HG03139 (cell line): ENCODE results near the gene IGSF9.

Experiments
- ATAC-seq: cut with Tn5 transposase; IDR thresholded peaks from one replicate; pipeline ENCODE4 v1.9.1; 2021; ENCODE audit not compliant: unreplicated experiment

Gene IGSF9

DNA sequence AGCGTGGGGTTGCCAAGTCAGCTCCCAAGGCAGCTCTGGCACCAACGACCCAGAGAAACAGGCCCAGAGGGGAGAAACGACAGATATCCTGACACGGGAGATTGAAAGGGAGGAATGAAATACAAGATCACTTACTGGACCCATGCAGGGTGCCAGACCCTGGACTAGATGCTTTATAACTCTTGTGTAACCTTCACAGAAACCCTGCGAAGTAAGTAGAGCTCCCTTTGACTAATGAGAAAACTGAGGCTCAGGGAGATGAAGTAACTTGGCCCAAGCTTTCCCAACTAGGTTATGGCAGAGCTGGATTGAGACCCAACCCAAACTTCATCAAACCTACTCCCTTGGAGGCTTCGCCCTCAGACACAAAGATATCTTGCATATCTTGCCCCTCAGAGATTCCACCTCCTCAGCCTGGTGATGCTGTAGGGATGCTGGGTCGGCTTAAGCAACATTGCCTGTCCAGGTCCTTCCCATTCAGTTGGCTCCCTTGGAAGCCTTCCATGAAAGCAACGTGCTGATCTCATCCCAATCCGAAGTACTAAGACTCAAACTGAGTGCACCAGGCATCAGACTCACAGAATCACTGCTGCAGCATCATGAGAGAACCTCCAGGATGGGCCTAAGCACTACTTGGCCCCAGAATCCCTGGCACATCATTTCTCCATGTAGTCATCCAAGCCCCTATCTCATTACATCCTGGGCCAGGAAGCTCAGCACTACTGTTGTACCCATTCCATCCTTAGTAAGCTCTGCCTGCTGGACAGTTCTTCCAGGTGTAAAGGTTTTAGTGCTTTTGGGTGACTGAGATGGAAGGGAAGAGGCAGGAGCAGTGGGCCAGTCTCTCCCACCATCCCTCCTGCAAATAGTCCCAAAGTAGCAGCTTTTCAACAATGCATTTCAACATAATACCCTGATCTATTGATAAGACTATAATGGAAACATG, 1.1 kb upstream of the IGSF9 start:
- no peak for ATAC-seq

DNA sequence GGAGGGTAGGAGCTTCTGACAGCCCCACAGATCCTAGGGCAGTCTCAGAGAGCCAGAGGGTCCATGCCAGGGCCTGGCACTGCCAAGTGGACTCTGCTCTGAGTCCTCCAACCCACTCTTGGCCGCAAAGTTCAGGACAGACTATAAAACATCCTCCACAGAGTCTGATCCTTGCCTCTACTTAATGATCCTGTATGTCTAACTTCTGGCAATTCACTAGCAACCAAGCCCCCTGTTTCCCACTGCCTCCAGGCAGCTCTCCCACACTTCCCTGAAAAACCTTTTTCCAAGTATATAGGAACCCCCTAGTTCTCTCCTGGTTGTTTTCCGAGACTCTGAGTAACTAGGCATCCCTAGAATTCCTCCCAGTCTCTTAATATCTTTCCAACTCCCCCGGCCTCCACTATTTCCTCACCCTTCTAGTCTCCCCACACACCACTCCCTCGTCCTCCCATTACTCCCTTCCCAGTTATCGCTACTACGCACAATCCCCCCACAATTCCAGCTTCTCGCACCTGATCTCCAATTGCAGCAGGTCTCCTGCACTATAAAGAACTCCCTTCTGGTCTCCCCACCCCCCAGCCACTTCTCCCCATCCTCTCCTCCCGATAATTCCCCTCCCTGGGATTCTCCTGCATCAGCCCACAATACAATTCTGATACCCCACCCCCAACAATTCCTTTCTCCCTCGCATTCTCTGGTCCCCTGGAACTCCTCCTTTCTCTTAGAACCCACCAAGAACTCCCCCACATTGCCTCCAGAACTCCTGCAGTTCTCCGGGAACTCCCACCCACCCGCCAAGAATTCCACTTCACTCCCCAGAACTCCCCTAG, 574 bp downstream of the IGSF9 start:
- no peak for ATAC-seq

- no peak for ATAC-seq
These were observed 1.3 kb downstream of the IGSF9 start for GRCh38 chr1:159943908-159944622.

- ATAC-seq: no peak
These were observed 2.2 kb downstream of the IGSF9 start for GRCh38 chr1:159943278-159943640.

DNA sequence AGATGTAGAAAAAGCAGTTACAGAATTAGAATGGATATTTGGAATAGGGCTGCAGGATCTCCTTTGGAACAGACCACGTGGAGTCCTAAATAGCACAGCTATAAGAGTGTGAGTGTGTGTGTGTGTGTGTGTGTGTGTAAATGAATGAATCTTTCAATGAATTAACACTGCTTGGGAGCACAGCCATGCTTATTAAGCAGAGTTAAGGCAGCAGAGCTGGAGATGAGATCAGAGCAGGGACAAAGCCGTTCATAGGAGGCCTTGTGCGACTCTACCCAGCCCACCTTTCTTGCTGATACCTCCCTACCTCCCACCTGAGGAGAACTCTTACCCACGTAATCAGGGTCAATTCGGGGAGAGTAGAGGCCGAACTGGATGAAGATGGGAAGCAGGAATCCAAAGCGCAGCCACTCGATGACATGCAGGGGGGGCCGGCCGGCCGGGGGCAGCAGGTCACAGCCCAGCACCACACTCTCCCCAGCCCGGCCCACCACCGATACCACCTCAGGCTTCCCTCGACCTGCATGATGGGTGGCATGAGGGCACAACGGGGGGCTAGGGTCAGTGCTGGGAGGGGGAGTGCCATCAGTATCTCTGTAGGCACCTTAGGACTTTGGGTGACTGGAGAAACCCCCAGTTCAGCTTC, 2.7 kb downstream of the IGSF9 start:
- ATAC-seq: no peak

GRCh38 chr1:159941591-159942560, 3.5 kb downstream of the IGSF9 start:
- no peak for ATAC-seq

GRCh38 chr1:159941141-159941540, 4.3 kb downstream of the IGSF9 start:
- no peak for ATAC-seq

DNA sequence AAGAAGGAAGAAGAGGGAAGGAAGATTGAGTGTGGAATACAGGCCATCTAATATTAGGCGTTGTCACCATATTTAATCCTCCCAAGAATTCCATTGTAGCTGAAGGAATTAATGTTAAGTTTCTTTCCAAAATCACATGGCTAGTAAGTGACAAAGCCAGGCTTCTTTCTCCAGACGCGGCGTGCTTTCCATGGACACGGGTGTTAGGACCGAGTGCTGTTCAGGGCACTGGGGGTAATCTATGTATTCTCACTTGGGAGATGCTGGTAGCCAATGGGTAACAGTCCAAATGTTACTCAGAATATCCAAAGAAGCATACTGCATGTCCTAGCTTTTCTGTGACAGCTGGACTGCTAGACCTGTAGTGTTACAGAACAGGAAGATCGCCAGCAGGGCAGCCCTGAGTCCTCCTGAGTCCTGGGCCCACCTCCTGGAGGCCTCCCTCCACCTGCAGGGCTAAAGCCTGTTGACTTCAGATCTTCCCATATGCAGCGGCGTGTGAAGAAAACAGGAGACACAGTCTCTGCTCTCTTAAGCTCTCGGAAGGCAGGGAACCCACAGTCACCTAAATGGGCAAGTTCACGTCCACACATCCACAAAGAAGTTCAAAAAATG, 5.3 kb downstream of the IGSF9 start:
- ATAC-seq: no peak

DNA sequence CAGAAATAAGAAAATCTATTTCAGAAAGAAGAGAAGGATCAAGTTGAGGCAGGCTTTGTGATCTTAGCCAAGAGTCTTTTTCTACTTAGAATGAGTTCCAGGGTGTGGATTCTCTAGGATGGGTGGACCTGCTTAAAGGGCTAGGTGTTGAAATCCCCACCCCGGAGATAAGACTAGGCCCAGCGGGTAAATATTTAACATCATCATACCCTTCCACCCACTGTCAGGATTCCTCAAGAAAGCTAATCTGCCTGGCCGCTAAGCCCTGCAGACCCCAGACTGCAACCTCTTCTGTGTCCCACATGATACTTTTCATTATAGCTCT, 5.8 kb downstream of the IGSF9 start:
- ATAC-seq: no peak

GRCh38 chr1:159938905-159939677, 6.3 kb downstream of the IGSF9 start:
- no peak for ATAC-seq

DNA sequence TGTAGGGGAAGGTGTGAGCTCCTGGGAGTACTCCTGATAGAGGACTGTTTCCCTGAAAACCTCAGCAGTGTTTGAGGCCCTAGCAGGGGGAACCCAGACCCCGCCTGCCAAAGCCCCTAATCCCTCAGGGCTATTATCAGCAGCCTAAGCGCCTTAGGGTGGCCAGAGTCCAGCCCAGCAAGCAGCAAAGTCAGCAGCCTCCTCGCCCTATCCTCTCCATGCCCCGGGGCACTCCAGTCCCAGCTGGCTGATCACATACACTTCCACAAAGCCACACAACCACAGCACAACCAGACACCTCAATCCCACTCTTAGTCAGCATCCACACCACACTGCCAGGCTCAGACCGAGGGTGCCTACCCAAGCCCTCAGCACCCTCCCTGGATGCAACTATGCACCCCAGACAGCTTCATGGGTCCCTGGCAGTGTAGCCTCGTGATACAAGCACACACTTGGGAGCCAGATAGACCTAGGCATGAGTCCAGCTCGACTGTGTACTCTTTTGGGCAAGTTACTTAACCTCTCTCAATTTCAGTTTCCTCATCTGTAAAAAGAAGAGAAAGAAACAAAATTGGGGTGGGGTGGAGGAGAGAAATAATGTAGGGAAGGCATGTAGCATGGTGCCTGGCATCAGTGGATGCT, 7.1 kb downstream of the IGSF9 start:
- ATAC-seq: no peak

DNA sequence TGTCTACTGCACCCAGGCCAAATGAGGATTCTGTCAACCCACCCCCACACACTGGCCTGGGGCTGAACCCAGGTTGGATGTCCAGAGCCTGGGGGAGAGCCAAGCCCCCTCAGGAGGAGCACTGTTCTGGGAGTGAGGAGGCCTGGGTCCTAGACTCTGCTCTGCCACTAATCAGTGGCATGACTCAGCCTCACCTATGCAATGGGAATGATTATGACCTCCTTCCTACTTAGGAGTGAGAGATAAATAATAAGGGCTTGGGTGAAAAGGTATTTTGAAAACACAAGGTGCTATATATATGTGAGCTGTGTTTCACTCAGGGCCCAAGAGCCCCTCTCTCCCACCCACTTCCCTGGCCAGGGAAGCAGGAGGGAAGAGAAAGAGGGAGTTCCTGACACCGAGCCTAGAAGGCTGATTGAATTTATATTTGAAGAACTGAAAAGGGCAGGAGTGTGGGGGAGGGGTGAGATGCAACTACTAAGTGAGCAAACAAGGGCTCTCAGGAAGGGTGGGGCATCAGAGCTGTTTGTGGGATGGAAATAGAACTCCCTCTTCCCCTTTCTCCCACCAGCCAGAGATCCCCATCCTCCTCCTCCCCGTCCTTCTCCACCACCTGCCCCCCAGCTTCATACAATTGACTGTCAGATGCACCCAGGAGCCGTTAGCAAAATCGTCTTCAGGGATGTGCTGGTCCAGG, 8.2 kb downstream of the IGSF9 start:
- ATAC-seq: no peak

DNA sequence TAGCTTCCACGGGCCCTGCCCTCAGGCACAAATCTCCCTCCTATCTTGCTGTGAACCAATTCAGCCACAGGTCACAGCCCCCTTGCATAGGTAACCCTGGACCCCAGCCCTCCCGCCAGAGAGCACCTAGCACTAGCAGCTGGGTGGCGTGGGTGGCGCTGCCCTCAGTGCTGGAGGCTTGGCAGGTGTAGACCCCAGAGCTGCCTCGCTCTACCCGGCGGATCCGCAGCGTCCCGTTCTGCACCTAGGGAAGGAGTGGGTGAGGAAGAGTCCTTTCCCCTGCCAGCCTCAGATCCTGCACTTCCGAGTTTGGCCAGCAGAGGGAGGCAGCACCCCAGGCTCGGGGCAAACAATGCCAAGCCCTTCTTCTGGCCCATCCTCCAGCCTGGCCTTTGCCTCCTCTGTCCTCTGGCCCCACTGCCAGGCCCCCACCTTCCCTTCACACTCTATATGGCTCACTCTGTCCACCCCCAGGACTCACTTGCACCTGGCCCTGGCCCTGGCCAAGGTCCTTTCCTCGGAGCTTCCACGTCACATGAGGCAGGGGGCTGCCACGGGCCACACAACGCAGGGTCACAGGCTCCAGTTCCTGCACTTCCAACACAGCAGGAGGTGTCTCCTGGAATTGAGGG, 9.0 kb downstream of the IGSF9 start:
- no peak for ATAC-seq

DNA sequence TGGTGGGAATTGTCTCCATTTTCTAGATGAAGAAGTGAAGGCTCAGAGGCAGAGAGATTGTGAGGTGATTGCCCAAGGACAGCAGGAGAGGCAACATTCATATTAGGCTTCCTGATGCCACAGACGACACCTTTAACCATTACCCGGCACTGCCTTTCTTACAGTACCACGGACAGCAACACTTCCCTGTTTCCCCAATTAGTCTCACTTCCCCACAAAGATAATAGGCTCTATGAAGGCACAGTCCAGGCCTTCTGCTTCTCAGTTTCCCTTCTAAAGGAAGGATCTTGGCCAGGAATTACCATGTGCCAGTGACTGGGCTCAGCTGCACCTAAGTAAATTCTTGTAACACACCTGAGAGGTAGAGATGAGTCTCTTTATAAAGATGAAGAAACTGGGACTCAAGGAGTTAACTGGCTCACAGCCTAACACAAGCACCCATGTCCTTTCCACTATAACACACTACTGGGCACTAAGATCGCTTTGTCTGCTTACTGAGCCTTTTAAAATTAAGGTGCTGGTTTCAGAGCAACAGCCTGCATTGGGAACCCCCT, 9.6 kb downstream of the IGSF9 start:
- no peak for ATAC-seq

DNA sequence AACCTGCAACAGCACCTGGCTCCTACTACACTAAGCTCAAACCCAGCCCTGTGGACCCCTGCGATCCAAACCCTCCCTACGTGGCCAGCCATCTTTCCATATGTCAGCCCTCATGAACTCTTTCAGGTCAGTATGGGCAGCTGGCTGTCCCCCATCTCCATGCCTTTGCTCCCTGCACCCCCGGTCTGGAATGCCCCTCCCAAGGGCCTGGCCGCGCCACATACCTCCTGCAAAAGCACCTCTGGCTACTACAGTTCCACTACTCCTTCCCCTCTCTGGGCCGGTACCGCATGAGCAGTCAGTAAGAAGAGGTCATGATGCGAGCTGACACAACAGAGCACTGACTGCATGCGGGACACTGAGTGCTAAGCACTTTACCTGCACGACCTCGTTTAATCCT, 10.1 kb downstream of the IGSF9 start:
- ATAC-seq: no peak

DNA sequence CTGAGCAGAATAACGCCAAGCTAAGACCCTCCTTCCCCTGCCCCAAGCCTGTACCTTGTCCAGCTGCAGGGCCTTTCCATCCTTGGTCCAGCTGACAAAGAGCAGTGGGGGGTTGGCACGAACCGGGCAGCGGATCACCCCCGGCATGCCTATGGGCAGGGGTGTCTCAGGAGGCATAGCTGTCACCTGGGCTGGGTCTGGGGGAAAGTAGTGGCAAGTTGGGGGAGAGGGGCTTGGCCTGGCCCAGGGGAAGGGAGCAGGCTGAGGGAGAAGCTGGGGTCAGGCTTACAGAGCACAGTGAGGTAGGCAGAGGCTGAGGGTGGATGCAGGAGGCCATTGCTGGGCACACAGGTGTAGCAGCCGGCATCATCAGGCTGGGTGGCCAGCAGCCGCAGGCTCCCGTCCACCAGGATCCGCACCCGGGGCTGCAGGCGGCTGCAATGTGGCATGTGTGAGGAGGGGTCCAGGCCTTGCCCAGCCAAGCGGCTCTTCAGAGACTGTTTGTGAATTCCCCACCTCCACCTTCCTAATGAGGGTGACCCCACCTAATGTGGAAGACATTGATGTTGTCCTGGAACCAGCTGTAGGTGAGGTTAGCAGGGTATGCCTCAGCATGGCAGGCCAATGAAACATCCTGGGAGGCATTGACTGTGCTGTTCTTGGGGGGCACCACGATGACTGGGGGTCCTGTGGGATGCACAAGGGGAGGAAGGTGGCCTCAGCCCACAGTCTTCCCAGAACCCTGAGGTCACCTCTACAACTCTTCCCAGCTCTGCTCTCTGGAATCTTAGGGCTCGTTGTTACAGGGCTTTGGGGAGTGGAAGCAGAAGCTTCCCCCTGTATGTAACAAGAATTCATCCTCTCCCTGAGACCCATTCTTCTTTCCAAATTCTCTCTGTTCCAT, 11.0 kb downstream of the IGSF9 start:
- no peak for ATAC-seq
